HG03159 (cell line): ENCODE results near the gene C19orf44.
A peak's percentile ranks its signal among the peaks of the same experiment; 100 is the strongest.
"Not testable (repeated sequence)": the region's sequence is repeated elsewhere in the genome, so short reads cannot be mapped to it uniquely, and the experiment has no call there.

Experiments
- ATAC-seq: cut with Tn5 transposase; IDR thresholded peaks from one replicate; pipeline ENCODE4 v1.9.1; 2021; ENCODE audit warnings: mild to moderate bottlenecking, moderate library complexity; ENCODE audit not compliant: unreplicated experiment

Gene C19orf44

GRCh38 chr19:16466802-16467427 is 29.3 kb upstream of the C19orf44 start:
- ATAC-seq = not testable (repeated sequence)

- ATAC-seq = no peak
Measured at GRCh38 chr19:16467581-16467980, 28.6 kb upstream of the C19orf44 start.

- no peak for ATAC-seq
Measured at GRCh38 chr19:16470541-16470910, 25.7 kb upstream of the C19orf44 start.

- peak; percentile 25 for ATAC-seq
Measured at GRCh38 chr19:16470911-16471811, 25.0 kb upstream of the C19orf44 start.

GRCh38 chr19:16472559-16472899 is 23.7 kb upstream of the C19orf44 start:
- not testable (repeated sequence) for ATAC-seq

- ATAC-seq = no peak
Measured at GRCh38 chr19:16472992-16473391, 23.2 kb upstream of the C19orf44 start.

- no peak for ATAC-seq
Measured at GRCh38 chr19:16473875-16474392, 22.3 kb upstream of the C19orf44 start.

- no peak for ATAC-seq
Measured at GRCh38 chr19:16476401-16476800, 19.8 kb upstream of the C19orf44 start.

- ATAC-seq = no peak
Measured at GRCh38 chr19:16477311-16477710, 18.9 kb upstream of the C19orf44 start.

- ATAC-seq = no peak
Measured at GRCh38 chr19:16482745-16483144, 13.4 kb upstream of the C19orf44 start.

GRCh38 chr19:16486476-16486875 is 9.7 kb upstream of the C19orf44 start:
- ATAC-seq = not testable (repeated sequence)

- ATAC-seq = no peak
Measured at GRCh38 chr19:16496613-16496983, 404 bp downstream of the C19orf44 start.

GRCh38 chr19:16497042-16497441 is 848 bp downstream of the C19orf44 start:
- no peak for ATAC-seq

- ATAC-seq = no peak
Measured at GRCh38 chr19:16497837-16498236, 1.6 kb downstream of the C19orf44 start.

- no peak for ATAC-seq
Measured at GRCh38 chr19:16504271-16504670, 8.1 kb downstream of the C19orf44 start.

- not testable (repeated sequence) for ATAC-seq
Measured at GRCh38 chr19:16506161-16506560, 10.0 kb downstream of the C19orf44 start.

GRCh38 chr19:16506961-16507360 is 10.8 kb downstream of the C19orf44 start:
- no peak for ATAC-seq

GRCh38 chr19:16508546-16508945 is 12.4 kb downstream of the C19orf44 start:
- no peak for ATAC-seq

GRCh38 chr19:16509141-16510061 is 13.2 kb downstream of the C19orf44 start:
- ATAC-seq = no peak

- not testable (repeated sequence) for ATAC-seq
Measured at GRCh38 chr19:16512611-16513010, 16.4 kb downstream of the C19orf44 start.

- no peak for ATAC-seq
Measured at GRCh38 chr19:16514383-16515019, 18.3 kb downstream of the C19orf44 start.
